Mesenchymal stem cell (in vitro differentiated cells and primary cell): ENCODE measurements around the gene P2RX7.
A peak's percentile ranks its signal among the peaks of the same experiment; 100 is the strongest.

ENCODE experiments used
- DNase-seq: peaks from one replicate; pipeline ENCODE4 v3.0.0-alpha.2; 2013
- H2AFZ ChIP-seq: one replicate; pipeline ENCODE4 v1.6.1; 2013; ENCODE audit warnings: low read depth, mild to moderate bottlenecking, control low read depth, inconsistent platforms, low read length, moderate library complexity
- H2AK5ac ChIP-seq: 2 replicates; pipeline ENCODE4 v1.6.1; 2013; ENCODE audit warnings: low read length, moderate library complexity, mild to moderate bottlenecking, inconsistent platforms; ENCODE audit not compliant: severe bottlenecking
- H2BK120ac ChIP-seq: one replicate; pipeline ENCODE4 v1.6.1; 2013; ENCODE audit warnings: low read depth, mild to moderate bottlenecking, inconsistent platforms, low read length, moderate library complexity
- H2BK12ac ChIP-seq, 2 experiments: one replicate each; pipeline ENCODE4 v1.6.1; 2013; ENCODE audit warnings: inconsistent platforms in 2 of 2, low read length in 2 of 2, mild to moderate bottlenecking in 2 of 2, moderate library complexity in 2 of 2, control low read depth in 1 of 2
- H2BK15ac ChIP-seq: one replicate; pipeline ENCODE4 v1.6.1; 2013; ENCODE audit warnings: mild to moderate bottlenecking, low read depth, inconsistent platforms; ENCODE audit not compliant: poor library complexity, severe bottlenecking
- H2BK5ac ChIP-seq: 2 replicates; pipeline ENCODE4 v1.6.1; 2013; ENCODE audit warnings: low read depth, mild to moderate bottlenecking, low read length, control low read depth, inconsistent platforms; ENCODE audit not compliant: poor library complexity, severe bottlenecking
- H3K14ac ChIP-seq, 2 experiments: one replicate each; pipeline ENCODE4 v1.6.1; 2013; ENCODE audit warnings: inconsistent platforms in 2 of 2, low read length in 2 of 2, control low read depth in 1 of 2, mild to moderate bottlenecking in 1 of 2, moderate library complexity in 1 of 2
- H3K18ac ChIP-seq, 2 experiments: one replicate each; pipeline ENCODE4 v1.6.1; 2013; ENCODE audit warnings: inconsistent platforms in 2 of 2, low read length in 2 of 2, control low read depth in 1 of 2, low read depth in 1 of 2, mild to moderate bottlenecking in 1 of 2
- H3K23ac ChIP-seq, 2 experiments: one replicate each; pipeline ENCODE4 v1.6.1; 2013; ENCODE audit warnings: inconsistent platforms in 2 of 2, low read length in 2 of 2, mild to moderate bottlenecking in 2 of 2, moderate library complexity in 2 of 2, control low read depth in 1 of 2
- H3K27ac ChIP-seq: 2 replicates; pipeline ENCODE4 v1.5.1; 2013; ENCODE audit warnings: mild to moderate bottlenecking, moderate library complexity, low read length, control low read depth, inconsistent platforms; ENCODE audit not compliant: poor library complexity, severe bottlenecking
- H3K27me3 ChIP-seq, 2 experiments: 2 replicates each; pipeline versions ENCODE4 v1.6.1 to v1.7.0; 2013; ENCODE audit warnings: low read length in 2 of 2, mild to moderate bottlenecking in 2 of 2, moderate library complexity in 2 of 2, control low read depth in 1 of 2, inconsistent platforms in 1 of 2; ENCODE audit not compliant: control insufficient read depth in 1 of 2, insufficient read depth in 1 of 2
- H3K36me3 ChIP-seq, 2 experiments: 2 replicates each; pipeline versions ENCODE4 v1.6.1 to v1.7.0; 2013; ENCODE audit warnings: low read length in 2 of 2, control low read depth in 1 of 2, inconsistent platforms in 1 of 2, low read depth in 1 of 2, mild to moderate bottlenecking in 1 of 2; ENCODE audit not compliant: insufficient read depth in 2 of 2, control insufficient read depth in 1 of 2
- H3K4ac ChIP-seq, 2 experiments: one replicate each; pipeline ENCODE4 v1.6.1; 2013; ENCODE audit warnings: inconsistent platforms in 2 of 2, low read length in 2 of 2, mild to moderate bottlenecking in 2 of 2, moderate library complexity in 2 of 2, control low read depth in 1 of 2, low read depth in 1 of 2
- H3K4me1 ChIP-seq: 2 replicates; pipeline ENCODE4 v1.6.1; 2013; ENCODE audit warnings: low read depth, low read length, control low read depth; ENCODE audit not compliant: control insufficient read depth, insufficient read depth
- H3K4me2 ChIP-seq: 2 replicates; pipeline ENCODE4 v1.6.1; 2013; ENCODE audit warnings: low read length, mild to moderate bottlenecking, inconsistent platforms; ENCODE audit not compliant: poor library complexity, severe bottlenecking
- H3K4me3 ChIP-seq, 2 experiments: 2 replicates each; pipeline versions ENCODE4 v1.5.1 to v1.7.0; 2013; ENCODE audit warnings: low read length in 2 of 2, mild to moderate bottlenecking in 2 of 2, control low read depth in 1 of 2, low read depth in 1 of 2; ENCODE audit not compliant: insufficient read depth in 1 of 2
- H3K79me1 ChIP-seq: replicated peaks from 2 replicates; pipeline ENCODE4 v1.6.1; 2013; ENCODE audit warnings: mild to moderate bottlenecking, control low read depth, low read length, inconsistent platforms; ENCODE audit not compliant: poor library complexity, severe bottlenecking
- H3K9ac ChIP-seq: 2 replicates; pipeline ENCODE4 v1.7.0; 2013; ENCODE audit warnings: mild to moderate bottlenecking, low read length, moderate library complexity
- H3K9me3 ChIP-seq: 2 replicates; pipeline ENCODE4 v1.7.0; 2013; ENCODE audit warnings: mild to moderate bottlenecking, low read length; ENCODE audit not compliant: control insufficient read depth
- H4K8ac ChIP-seq: one replicate; pipeline ENCODE4 v1.6.1; 2013; ENCODE audit warnings: inconsistent platforms, mild to moderate bottlenecking, low read length, moderate library complexity
- H4K91ac ChIP-seq: one replicate; pipeline ENCODE4 v1.6.1; 2013; ENCODE audit warnings: mild to moderate bottlenecking, low read length, inconsistent platforms
- WGBS: methylation state at CpG from one replicate; pipeline ENCODE4 v1.1.7; 2013; ENCODE audit warnings: mixed read lengths; 5-methylcytosine and 5-hydroxymethylcytosine counted together

Gene P2RX7

DNA sequence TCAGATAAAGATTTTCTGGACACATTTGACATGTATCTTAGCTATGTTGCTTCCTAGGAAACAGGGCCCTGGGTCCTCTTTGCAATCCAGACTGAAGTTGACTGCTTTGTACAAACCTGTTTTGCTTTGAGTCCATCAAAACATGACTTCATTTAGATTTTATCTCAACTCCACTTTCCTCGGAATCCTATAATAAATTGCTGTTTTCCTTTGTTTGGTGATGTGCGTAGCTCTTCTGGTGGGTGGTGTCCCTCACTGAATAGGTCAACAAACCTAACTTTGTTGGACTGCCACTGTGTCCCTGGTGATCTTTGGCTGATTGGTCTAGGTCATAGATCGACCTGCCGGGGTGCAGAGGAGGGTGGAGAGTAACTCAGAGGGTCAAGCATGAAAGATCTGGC, 735 bp upstream of the P2RX7 start:
- no peak for DNase-seq
- H2AFZ ChIP-seq: no peak overlapping the region

GRCh38 chr12:121133838-121134237, 1.2 kb downstream of the P2RX7 start:
- Histone ChIP-seq H2BK12ac (no peak overlapping the region), H3K18ac (no peak overlapping the region), H4K91ac (no peak overlapping the region), H3K4me3 (peak overlapping the region in 1 of 2 experiments; percentile 88), H4K8ac (no peak overlapping the region), H3K9me3 (no peaks in the 10 kb centered on the region), H3K36me3 (no peaks in the 10 kb centered on the region), H3K79me1 (no peaks in the 10 kb centered on the region), H3K27ac (no peak overlapping the region), H2BK5ac (no peak overlapping the region), H3K9ac (peak overlapping the region; percentile 79), H2AK5ac (no peak overlapping the region), H3K4ac (no peak overlapping the region), H3K14ac (no peak overlapping the region), H3K23ac (no peak overlapping the region), H3K4me1 (peaks cover 8% of the 10 kb centered on the region), H3K4me2 (no peak overlapping the region), H2BK15ac (no peak overlapping the region), H2AFZ (no peak overlapping the region), H2BK120ac (no peak overlapping the region), H3K27me3 (peaks cover 0 to 14% of the 10 kb centered on the region in 2 experiments)
- no peak for DNase-seq
- WGBS: 97% methylated on average over 6 of the region's 7 CpGs

More for the DNA sequence above, 735 bp upstream of the P2RX7 start:
- Histone ChIP-seq H3K4me2 (no peak overlapping the region), H3K9me3 (no peaks in the 10 kb centered on the region), H3K14ac (no peak overlapping the region), H2BK5ac (no peak overlapping the region), H2BK120ac (no peak overlapping the region), H3K27ac (no peak overlapping the region), H2BK15ac (no peak overlapping the region), H3K36me3 (no peaks in the 10 kb centered on the region), H2AK5ac (no peak overlapping the region), H3K4me1 (peaks cover 8% of the 10 kb centered on the region), H3K79me1 (no peaks in the 10 kb centered on the region), H3K27me3 (peaks cover 11 to 19% of the 10 kb centered on the region in 2 experiments), H3K4me3 (no peak overlapping the region), H4K91ac (no peak overlapping the region), H3K23ac (no peak overlapping the region), H2BK12ac (no peak overlapping the region), H4K8ac (no peak overlapping the region), H3K4ac (no peak overlapping the region), H3K9ac (no peak overlapping the region), H3K18ac (peak overlapping the region in 1 of 2 experiments; percentile 13)
- 86% methylated on average over 1 of the region's 4 CpGs for WGBS

DNA sequence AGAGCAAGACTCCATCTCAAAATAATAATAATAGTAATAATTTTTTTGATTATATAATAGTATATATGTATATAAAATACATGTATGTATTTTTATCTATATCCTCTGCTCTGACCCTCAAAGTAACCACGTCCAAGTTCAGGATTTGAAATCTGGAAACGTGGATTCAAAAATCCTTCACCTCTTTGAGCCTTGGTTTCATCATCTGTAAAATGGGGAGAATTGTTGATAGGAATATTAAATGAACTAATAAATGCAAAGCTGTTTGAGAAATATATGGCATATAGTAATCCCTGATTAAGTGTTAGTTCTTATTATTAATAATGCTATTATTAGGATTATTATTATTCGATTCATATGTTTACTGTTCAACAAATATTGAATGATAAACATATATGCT, 2.6 kb downstream of the P2RX7 start:
- WGBS: 81% methylated on average over 2 of the region's 3 CpGs
- no peak overlapping the region for H4K91ac ChIP-seq

GRCh38 chr12:121137512-121137911, 4.8 kb downstream of the P2RX7 start:
- Histone ChIP-seq H2BK5ac (no peak overlapping the region), H3K27me3 (peaks cover 0 to 11% of the 10 kb centered on the region in 2 experiments), H3K4me1 (peaks cover 7% of the 10 kb centered on the region), H3K14ac (no peak overlapping the region), H3K36me3 (no peaks in the 10 kb centered on the region), H3K23ac (no peak overlapping the region), H2BK120ac (no peak overlapping the region), H3K4ac (no peak overlapping the region), H3K9me3 (no peaks in the 10 kb centered on the region), H3K4me3 (no peak overlapping the region), H3K4me2 (no peak overlapping the region), H4K8ac (no peak overlapping the region), H2AFZ (no peak overlapping the region), H3K18ac (no peak overlapping the region), H3K79me1 (no peaks in the 10 kb centered on the region), H3K27ac (no peak overlapping the region), H2BK12ac (no peak overlapping the region), H2BK15ac (no peak overlapping the region), H2AK5ac (no peak overlapping the region), H3K9ac (no peak overlapping the region), H4K91ac (no peak overlapping the region)
- 80% methylated on average over 4 of the region's 4 CpGs for WGBS
- DNase-seq: no peak

More for the DNA sequence above, 2.6 kb downstream of the P2RX7 start:
- no peak overlapping the region for H3K4me2 ChIP-seq
- H3K36me3 ChIP-seq: no peaks in the 10 kb centered on the region
- H3K27me3 ChIP-seq: peaks cover 0 to 17% of the 10 kb centered on the region in 2 experiments
- H3K27ac ChIP-seq: no peak overlapping the region
- no peak overlapping the region for H2AFZ ChIP-seq
- H3K23ac ChIP-seq: no peak overlapping the region
- no peak overlapping the region for H2BK120ac ChIP-seq
- no peak overlapping the region for H2BK5ac ChIP-seq
- no peak overlapping the region for H3K4me3 ChIP-seq
- peaks cover 8% of the 10 kb centered on the region for H3K4me1 ChIP-seq
- no peaks in the 10 kb centered on the region for H3K9me3 ChIP-seq
- no peak overlapping the region for H4K8ac ChIP-seq
- H2AK5ac ChIP-seq: no peak overlapping the region
- H2BK12ac ChIP-seq: no peak overlapping the region
- no peak overlapping the region for H2BK15ac ChIP-seq
- H3K18ac ChIP-seq: no peak overlapping the region
- no peak overlapping the region for H3K14ac ChIP-seq
- no peak overlapping the region for H3K4ac ChIP-seq
- no peak overlapping the region for H3K9ac ChIP-seq
- no peak for DNase-seq
- H3K79me1 ChIP-seq: no peaks in the 10 kb centered on the region
